WI38 (cell line): ENCODE data around the gene FOLR1.

Experiments used
- H3K4me3 ChIP-seq: 2 replicates; pipeline ENCODE4 v1.5.1; 2011; ENCODE audit warnings: low read depth, mild to moderate bottlenecking, control low read depth, low read length
- CTCF ChIP-seq: IDR thresholded peaks from 2 replicates; pipeline ENCODE4 v1.5.1; 2012; ENCODE audit warnings: low read depth, mild to moderate bottlenecking, control low read depth, low read length

FOLR1 gene

GRCh38 chr11:72236083-72236697, 44.2 kb downstream of the FOLR1 start:
- no peak for TF ChIP-seq CTCF
- no peak overlapping the region for H3K4me3 ChIP-seq

- TF ChIP-seq CTCF: no peak
- H3K4me3 ChIP-seq: no peak overlapping the region
Measured at GRCh38 chr11:72236774-72237111, 44.8 kb downstream of the FOLR1 start.

- no peak for TF ChIP-seq CTCF
- no peak overlapping the region for H3K4me3 ChIP-seq
Measured at GRCh38 chr11:72237112-72237931, 45.4 kb downstream of the FOLR1 start.

- TF ChIP-seq CTCF: peak; percentile 84
Measured at GRCh38 chr11:72238040-72238450, 46.1 kb downstream of the FOLR1 start.

GRCh38 chr11:72238492-72239312, 46.8 kb downstream of the FOLR1 start:
- no peak overlapping the region for H3K4me3 ChIP-seq
- TF ChIP-seq CTCF: no peak

More at GRCh38 chr11:72238040-72238450, 46.1 kb downstream of the FOLR1 start:
- H3K4me3 ChIP-seq: no peak overlapping the region

GRCh38 chr11:72239313-72239848, 47.4 kb downstream of the FOLR1 start:
- H3K4me3 ChIP-seq: peak overlapping the region; percentile 16; the same call in 1 of the 2 replicates
- TF ChIP-seq CTCF: no peak
